Neural cell (in vitro differentiated cells): ENCODE results near the gene JPT2. TPM values are rescaled to one million over a fixed set of nuclear protein-coding genes. Genes with fewer than 3 reads are reported as not detected.

Source experiments
- H2AFZ ChIP-seq: fragments of 200-600, 300-800 bp; sonication (generic), shearing (Covaris generic); 2 replicates; pipeline ENCODE4 v1.6.0; 2014; ENCODE audit warnings: low read depth, mild to moderate bottlenecking, antibody characterized with exemption, low read length, moderate library complexity
- H3F3A ChIP-seq: fragments of 200-600 bp; shearing (Covaris generic); 2 replicates; pipeline ENCODE4 v1.6.1; 2016; ENCODE audit warnings: mild to moderate bottlenecking, moderate library complexity, mixed read lengths, antibody characterized with exemption, low read length; ENCODE audit not compliant: insufficient read depth, poor library complexity, severe bottlenecking
- H3K27ac ChIP-seq: fragments of 200-600, 300-800 bp; sonication (generic), shearing (Covaris generic); 2 replicates; pipeline ENCODE4 v1.5.1; 2014; ENCODE audit warnings: mild to moderate bottlenecking, low read length, moderate library complexity
- H3K27me3 ChIP-seq: fragments of 300-800, 200-600 bp; sonication (generic), shearing (Covaris generic); 2 replicates; pipeline ENCODE4 v1.6.0; 2014; ENCODE audit warnings: mild to moderate bottlenecking, low read depth, low read length, moderate library complexity; ENCODE audit not compliant: insufficient read depth
- H3K36me3 ChIP-seq: fragments of 300-800, 200-600 bp; sonication (generic), shearing (Covaris generic); 2 replicates; pipeline ENCODE4 v1.5.1; 2014; ENCODE audit warnings: mild to moderate bottlenecking, antibody characterized with exemption, low read length, moderate library complexity; ENCODE audit not compliant: insufficient read depth
- H3K4me2 ChIP-seq: fragments of 300-800, 200-600 bp; sonication (generic), shearing (Covaris generic); 2 replicates; pipeline ENCODE4 v1.6.0; 2014; ENCODE audit warnings: mild to moderate bottlenecking, low read length
- H3K4me3 ChIP-seq: fragments of 300-800, 200-600 bp; sonication (generic), shearing (Covaris generic); 2 replicates; pipeline ENCODE4 v1.5.1; 2014; ENCODE audit warnings: mild to moderate bottlenecking, low read length, moderate library complexity
- H3K79me2 ChIP-seq: fragments of 200-600 bp; shearing (Covaris generic); replicated peaks from 2 replicates; pipeline ENCODE4 v1.6.0; 2014; ENCODE audit warnings: mild to moderate bottlenecking, low read length, moderate library complexity; ENCODE audit not compliant: insufficient read depth
- H3K9ac ChIP-seq: fragments of 300-800, 200-600 bp; sonication (generic), shearing (Covaris generic); 2 replicates; pipeline ENCODE4 v1.6.1; 2016; ENCODE audit warnings: mild to moderate bottlenecking, low read length, mixed read lengths
- H3K9me2 ChIP-seq: fragments of 200-600 bp; shearing (Covaris generic); 2 replicates; pipeline ENCODE4 v1.6.1; 2016; ENCODE audit warnings: mild to moderate bottlenecking, low read length, mixed read lengths; ENCODE audit not compliant: insufficient read depth
- H3K9me3 ChIP-seq: fragments of 200-600, 300-800 bp; sonication (generic), shearing (Covaris generic); 2 replicates; pipeline ENCODE4 v1.6.1; 2016; ENCODE audit warnings: mild to moderate bottlenecking, mixed run types, low read length, moderate library complexity, mixed read lengths
- H4K20me1 ChIP-seq: fragments of 200-600 bp; shearing (Covaris generic); 2 replicates; pipeline ENCODE4 v1.6.1; 2016; ENCODE audit warnings: mild to moderate bottlenecking, mixed run types; ENCODE audit not compliant: insufficient read depth
- CTCF ChIP-seq: fragments of 450-650 bp; IDR thresholded peaks from 2 replicates; pipeline ENCODE4 v1.5.1; 2014; ENCODE audit warnings: antibody characterized with exemption, mild to moderate bottlenecking, moderate library complexity; ENCODE audit not compliant: poor library complexity, severe bottlenecking
- EP300 ChIP-seq: fragments of 450-650 bp; conservative IDR thresholded peaks from 2 replicates; pipeline ENCODE4 v1.6.1; 2014; ENCODE audit warnings: antibody characterized with exemption, mild to moderate bottlenecking, moderate library complexity; ENCODE audit not compliant: poor library complexity, severe bottlenecking
- EZH2 ChIP-seq: fragments of 200-600, 300-800 bp; shearing (Covaris generic), sonication (generic); IDR thresholded peaks from 2 replicates; pipeline ENCODE4 v1.6.1; 2014; ENCODE audit warnings: antibody characterized with exemption, low read length, borderline replicate concordance, mild to moderate bottlenecking; ENCODE audit not compliant: insufficient read depth, poor library complexity, severe bottlenecking
- MXI1 ChIP-seq: fragments of 450-650 bp; conservative IDR thresholded peaks from 2 replicates; pipeline ENCODE4 v1.6.1; 2014; ENCODE audit warnings: antibody characterized with exemption, mild to moderate bottlenecking; ENCODE audit not compliant: poor library complexity, severe bottlenecking
- POLR2AphosphoS5 ChIP-seq: IDR thresholded peaks from 2 replicates; pipeline ENCODE4 v1.6.1; 2012
- RAD21 ChIP-seq: fragments of 450-650 bp; conservative IDR thresholded peaks from 2 replicates; pipeline ENCODE4 v1.6.1; 2014; ENCODE audit warnings: antibody characterized with exemption, mild to moderate bottlenecking, moderate library complexity
- REST ChIP-seq: IDR thresholded peaks from 2 replicates; pipeline ENCODE4 v1.6.1; 2012; ENCODE audit warnings: borderline replicate concordance
- SMC3 ChIP-seq: fragments of 450-650 bp; conservative IDR thresholded peaks from 2 replicates; pipeline ENCODE4 v1.6.1; 2014; ENCODE audit warnings: antibody characterized with exemption, mild to moderate bottlenecking, moderate library complexity; ENCODE audit not compliant: poor library complexity
- TAF1 ChIP-seq: IDR thresholded peaks from 2 replicates; pipeline ENCODE4 v1.6.1; 2012; ENCODE audit warnings: low read depth
- polyA plus RNA-seq: library from polyadenylated mRNA; depleted of rRNA; stranded (reverse); fragments of >200 nt; gene quantifications from 2 replicates; pipeline ENCODE4 v1.2.3, GENCODE V29; 2014

JPT2 gene
- polyA plus RNA-seq, 1 donor from 2014 or later, result 61.4 TPM

GRCh38 chr16:1743376-1744337 is 65.6 kb downstream of the JPT2 start:
- Histone ChIP-seq H3K27ac (no peak overlapping the region), H3K9me3 (no peaks in the 10 kb centered on the region), H3K9ac (no peak overlapping the region), H3K79me2 (no peaks in the 10 kb centered on the region), H3K4me3 (no peak overlapping the region), H3K27me3 (no peaks in the 10 kb centered on the region), H2AFZ (no peak overlapping the region), H3K9me2 (no peaks in the 10 kb centered on the region), H4K20me1 (no peaks in the 10 kb centered on the region), H3F3A (no peaks in the 10 kb centered on the region), H3K36me3 (no peaks in the 10 kb centered on the region), H3K4me2 (no peak overlapping the region)
- TF ChIP-seq REST, result no peak
- TF ChIP-seq MXI1, result no peak
- no peak for TF ChIP-seq EP300
- no peak for TF ChIP-seq TAF1
- TF ChIP-seq RAD21, result no peak
- no peak for TF ChIP-seq SMC3
- TF ChIP-seq CTCF, result no peak
- TF ChIP-seq EZH2, result no peak
- TF ChIP-seq POLR2AphosphoS5, result no peak

DNA sequence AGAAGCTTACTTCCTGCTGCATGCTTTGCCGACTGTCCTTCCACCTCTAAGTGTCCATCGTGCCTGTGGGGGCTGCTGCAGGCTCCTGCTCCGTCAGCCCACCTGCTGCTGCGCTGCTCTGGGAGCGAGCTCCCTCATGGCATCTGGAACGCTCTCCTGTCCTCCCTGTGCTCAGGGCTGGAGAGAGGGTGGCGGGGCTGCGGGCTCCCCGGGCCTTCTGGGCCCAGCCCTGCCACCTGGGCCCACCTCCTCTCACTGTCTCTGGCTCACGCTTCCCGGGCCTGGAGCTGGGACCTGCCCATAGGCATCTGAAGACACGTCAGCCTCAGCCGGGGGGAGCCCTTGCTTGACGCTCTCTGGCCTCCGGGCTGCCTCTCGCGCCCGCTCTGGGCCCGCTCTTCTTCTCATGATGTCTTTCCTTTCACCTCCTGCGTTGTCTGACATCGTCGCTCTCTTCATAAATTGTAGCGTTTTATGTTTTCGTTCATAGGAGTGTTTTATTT is 66.3 kb downstream of the JPT2 start:
- H3K4me2 ChIP-seq, result no peak overlapping the region
- H3K27ac ChIP-seq, result no peak overlapping the region
- H3F3A ChIP-seq, result no peaks in the 10 kb centered on the region
- H2AFZ ChIP-seq, result no peak overlapping the region
- no peaks in the 10 kb centered on the region for H3K79me2 ChIP-seq
- no peaks in the 10 kb centered on the region for H3K9me3 ChIP-seq
- H3K9ac ChIP-seq, result no peak overlapping the region
- H3K27me3 ChIP-seq, result no peaks in the 10 kb centered on the region
- TF ChIP-seq MXI1 (no peak), POLR2AphosphoS5 (no peak), TAF1 (no peak), RAD21 (no peak)
- H3K36me3 ChIP-seq, result peaks cover 3% of the 10 kb centered on the region
- H3K9me2 ChIP-seq, result no peaks in the 10 kb centered on the region
- no peak overlapping the region for H3K4me3 ChIP-seq
- H4K20me1 ChIP-seq, result no peaks in the 10 kb centered on the region
